HepG2 (cell line): ENCODE results near the gene IFT172. TPM values are rescaled to one million over a fixed set of nuclear protein-coding genes. Genes with fewer than 3 reads are reported as not detected.
A peak's percentile ranks its signal among the peaks of the same experiment; 100 is the strongest.

ENCODE experiments used
- ATAC-seq: fragments of 200-7000 bp; cut with Tn5 transposase; 3 replicates; pipeline ENCODE4 v1.9.1; 2020; ENCODE audit warnings: mild to moderate bottlenecking, moderate library complexity
- Bru-seq: library from RNA; stranded (reverse); fragments of 400-500 nt; gene quantifications from one replicate; lab custom pipeline; 2021; lab: Mats Ljungman, UMichigan
- BruChase-seq, 2 experiments: library from RNA; stranded (reverse); fragments of 400-500 nt; gene quantifications; one replicate each; lab custom pipeline; 2021; lab: Mats Ljungman, UMichigan
- BruUV-seq: library from RNA; stranded (reverse); fragments of 400-500 nt; replicated peaks from 2 replicates; lab custom pipeline; 2021; lab: Mats Ljungman, UMichigan
- CTCF ChIA-PET: fragments of 300-600 bp; formaldehyde crosslinking; extraction: SDS; loops from one replicate; lab custom pipeline; 2021; ENCODE audit warnings: low total read pairs, inconsistent platforms, low intra/inter-chr PET ratio; lab: Yijun Ruan, JAX
- POLR2A ChIA-PET: fragments of 350-600 bp; sonication (Branson Sonifier 250); formaldehyde crosslinking; loops from one replicate; lab custom pipeline; 2020; ENCODE audit warnings: antibody characterized with exemption, inconsistent platforms; lab: Yijun Ruan, JAX
- DNase-seq: peaks from one replicate; pipeline ENCODE4 v3.0.0-alpha.2; 2015; ENCODE audit warnings: low spot score
- FAIRE-seq: peaks from 3 replicates; lab custom pipeline; 2011; peaks lifted over from hg19 to GRCh38; lab: Jason Lieb, UNC
- H2AFZ ChIP-seq: one replicate; pipeline ENCODE4 v1.6.1; 2011; ENCODE audit warnings: low read length, inconsistent platforms
- H3K27ac ChIP-seq: fragments of 300-600 bp; 3 replicates; pipeline ENCODE4 v1.8.0; 2011; ENCODE audit warnings: mixed run types, mild to moderate bottlenecking, mixed read lengths, low read length, inconsistent platforms; ENCODE audit not compliant: insufficient read depth; ENCODE audit errors: extremely low read length
- H3K27me3 ChIP-seq, 2 experiments: fragments of 200-600 bp in 1 of 2; 2 replicates in 1 of 2; 3 replicates in 1 of 2; pipeline versions ENCODE4 v1.6.0 to v1.8.0; 2011; ENCODE audit warnings: low read length in 2 of 2, mild to moderate bottlenecking in 2 of 2, moderate library complexity in 2 of 2, inconsistent platforms in 1 of 2; ENCODE audit not compliant: insufficient read depth in 2 of 2, control insufficient read depth in 1 of 2
- H3K36me3 ChIP-seq, 2 experiments: fragments of 200-600 bp in 1 of 2; replicated peaks in 1 of 2; 2 replicates in 1 of 2; 3 replicates in 1 of 2; pipeline versions ENCODE4 v1.5.1 to v1.8.0; 2011; ENCODE audit warnings: low read length in 2 of 2, inconsistent platforms in 1 of 2; ENCODE audit not compliant: insufficient read depth in 2 of 2, control insufficient read depth in 1 of 2
- H3K4me1 ChIP-seq: 2 replicates; pipeline ENCODE4 v1.5.1; 2012; ENCODE audit warnings: low read length, inconsistent platforms; ENCODE audit not compliant: insufficient read depth
- H3K4me2 ChIP-seq: 2 replicates; pipeline ENCODE4 v1.6.0; 2011; ENCODE audit warnings: low read depth, low read length, inconsistent platforms
- H3K4me3 ChIP-seq, 3 experiments: fragments of 200-600 bp in 1 of 3; sonication (generic), shearing (Covaris generic) in 1 of 3; replicated peaks in 1 of 3; 2 replicates each; pipeline ENCODE4 v1.5.1; 2011 to 2016; ENCODE audit warnings: low read length in 3 of 3, inconsistent platforms in 2 of 3, low read depth in 2 of 3, mild to moderate bottlenecking in 2 of 3, control low read depth in 1 of 3, mixed read lengths in 1 of 3; ENCODE audit not compliant: insufficient read depth in 1 of 3
- H3K79me2 ChIP-seq: one replicate; pipeline ENCODE4 v1.6.1; 2011; ENCODE audit warnings: low read length, inconsistent platforms; ENCODE audit not compliant: insufficient read depth
- H3K9ac ChIP-seq: 2 replicates; pipeline ENCODE4 v1.6.0; 2011; ENCODE audit warnings: mild to moderate bottlenecking, low read depth, low read length, inconsistent platforms; ENCODE audit not compliant: insufficient read depth
- H3K9me3 ChIP-seq: 2 replicates; pipeline ENCODE4 v1.5.1; 2012; ENCODE audit warnings: mild to moderate bottlenecking, low read length
- H4K20me1 ChIP-seq: 2 replicates; pipeline ENCODE4 v1.6.0; 2011; ENCODE audit warnings: inconsistent platforms, mild to moderate bottlenecking, low read length, moderate library complexity; ENCODE audit not compliant: insufficient read depth
- CENPBD1 ChIP-seq: sonication (generic); formaldehyde crosslinking; IDR thresholded peaks from 2 replicates; pipeline ENCODE4 v1.8.0; 2022; ENCODE audit warnings: missing genetic modification reagents, low read depth, mild to moderate bottlenecking, borderline replicate concordance
- PHF8 ChIP-seq: sonication (generic); formaldehyde crosslinking; IDR thresholded peaks from 2 replicates; pipeline ENCODE4 v1.5.0; 2020; ENCODE audit warnings: missing genetic modification reagents
- SMARCE1 ChIP-seq: fragments of 450-650 bp; IDR thresholded peaks from 2 replicates; pipeline ENCODE4 v1.6.1; 2017; ENCODE audit warnings: borderline replicate concordance
- SPEN ChIP-seq: sonication (generic); formaldehyde crosslinking; IDR thresholded peaks from 2 replicates; pipeline ENCODE4 v1.5.1; 2020; ENCODE audit warnings: low read depth, mild to moderate bottlenecking, missing genetic modification reagents
- SRY ChIP-seq: sonication (generic); formaldehyde crosslinking; IDR thresholded peaks from 2 replicates; pipeline ENCODE4 v1.8.0; 2022; ENCODE audit warnings: mild to moderate bottlenecking, missing genetic modification reagents
- XRCC5 ChIP-seq: fragments of 200-400 bp; formaldehyde crosslinking; optimal IDR thresholded peaks from 2 replicates; pipeline ENCODE3; 2017; ENCODE audit warnings: mild to moderate bottlenecking, low read length
- YEATS2 ChIP-seq: sonication (generic); formaldehyde crosslinking; IDR thresholded peaks from 2 replicates; pipeline ENCODE4 v1.4.0; 2020; ENCODE audit warnings: missing genetic modification reagents, borderline replicate concordance
- ZNF224 ChIP-seq: sonication (generic); formaldehyde crosslinking; IDR thresholded peaks from 2 replicates; pipeline ENCODE4 v1.5.0; 2020; ENCODE audit warnings: mild to moderate bottlenecking, missing genetic modification reagents
- WGBS: methylation state at CpG from one replicate; pipeline ENCODE4 v1.1.6; 2017; ENCODE audit warnings: low lambda C conversion rate; 5-methylcytosine and 5-hydroxymethylcytosine counted together
- in situ Hi-C: cut with HindIII; loops from 2 replicates; pipeline ENCODE4 v1.10.0; 2017; ENCODE audit warnings: low pct_unique_long_range_greater_than_20kb; ENCODE audit not compliant: extremely low pct_ligation_motif_present
- intact Hi-C: fragments of 100-400 bp; cut with micrococcal nuclease; formaldehyde crosslinking; loops from one replicate; pipeline ENCODE4 v1.10.0; 2022; ENCODE audit not compliant: unreplicated experiment
- long read RNA-seq, 2 experiments: library from RNA in 1 of 2; library from polyadenylated mRNA in 1 of 2; stranded (forward) in 1 of 2; unstranded in 1 of 2; transcript quantifications; one replicate each; pipeline ENCODE4 v2.0.0, GENCODE V29; 2019 to 2022
- polyA minus RNA-seq, 3 experiments: library from RNA; depleted of rRNA, polyadenylated mRNA; stranded (reverse); fragments of >200 nt; gene quantifications; 2 replicates each; pipeline ENCODE4 v1.2.3, GENCODE V29; 2011; ENCODE audit warnings: low replicate concordance in 1 of 3
- polyA plus RNA-seq, 8 experiments: library from polyadenylated mRNA; depleted of rRNA in 3 of 8; stranded (reverse) in 7 of 8; unstranded in 1 of 8; fragments of >200 nt; fragmentation: Illumina TruSeq in 4 of 8; extraction: Trizol in 4 of 8; gene quantifications; 2 replicates each; pipeline versions ENCODE4 v1.2.1 to v1.2.3, GENCODE V29; 2011 to 2016; ENCODE audit warnings: low read depth in 4 of 8, missing spikeins in 1 of 8, mixed read lengths in 1 of 8; ENCODE audit not compliant: insufficient read depth in 1 of 8
- total RNA-seq, 5 experiments: library from RNA; depleted of rRNA; stranded (reverse); fragments of >200 nt; fragmentation: Illumina TruSeq; extraction: Trizol; gene quantifications; 2 replicates each; pipeline ENCODE4 v1.2.3, GENCODE V29; 2016; ENCODE audit warnings: low read depth in 1 of 5
- TF ChIP-seq, protein P1 (sequence below): sonication (generic); formaldehyde crosslinking; IDR thresholded peaks from 2 replicates; pipeline ENCODE4 v1.4.0; 2020; ENCODE audit warnings: missing genetic modification reagents, borderline replicate concordance

The IFT172 gene, protein sequence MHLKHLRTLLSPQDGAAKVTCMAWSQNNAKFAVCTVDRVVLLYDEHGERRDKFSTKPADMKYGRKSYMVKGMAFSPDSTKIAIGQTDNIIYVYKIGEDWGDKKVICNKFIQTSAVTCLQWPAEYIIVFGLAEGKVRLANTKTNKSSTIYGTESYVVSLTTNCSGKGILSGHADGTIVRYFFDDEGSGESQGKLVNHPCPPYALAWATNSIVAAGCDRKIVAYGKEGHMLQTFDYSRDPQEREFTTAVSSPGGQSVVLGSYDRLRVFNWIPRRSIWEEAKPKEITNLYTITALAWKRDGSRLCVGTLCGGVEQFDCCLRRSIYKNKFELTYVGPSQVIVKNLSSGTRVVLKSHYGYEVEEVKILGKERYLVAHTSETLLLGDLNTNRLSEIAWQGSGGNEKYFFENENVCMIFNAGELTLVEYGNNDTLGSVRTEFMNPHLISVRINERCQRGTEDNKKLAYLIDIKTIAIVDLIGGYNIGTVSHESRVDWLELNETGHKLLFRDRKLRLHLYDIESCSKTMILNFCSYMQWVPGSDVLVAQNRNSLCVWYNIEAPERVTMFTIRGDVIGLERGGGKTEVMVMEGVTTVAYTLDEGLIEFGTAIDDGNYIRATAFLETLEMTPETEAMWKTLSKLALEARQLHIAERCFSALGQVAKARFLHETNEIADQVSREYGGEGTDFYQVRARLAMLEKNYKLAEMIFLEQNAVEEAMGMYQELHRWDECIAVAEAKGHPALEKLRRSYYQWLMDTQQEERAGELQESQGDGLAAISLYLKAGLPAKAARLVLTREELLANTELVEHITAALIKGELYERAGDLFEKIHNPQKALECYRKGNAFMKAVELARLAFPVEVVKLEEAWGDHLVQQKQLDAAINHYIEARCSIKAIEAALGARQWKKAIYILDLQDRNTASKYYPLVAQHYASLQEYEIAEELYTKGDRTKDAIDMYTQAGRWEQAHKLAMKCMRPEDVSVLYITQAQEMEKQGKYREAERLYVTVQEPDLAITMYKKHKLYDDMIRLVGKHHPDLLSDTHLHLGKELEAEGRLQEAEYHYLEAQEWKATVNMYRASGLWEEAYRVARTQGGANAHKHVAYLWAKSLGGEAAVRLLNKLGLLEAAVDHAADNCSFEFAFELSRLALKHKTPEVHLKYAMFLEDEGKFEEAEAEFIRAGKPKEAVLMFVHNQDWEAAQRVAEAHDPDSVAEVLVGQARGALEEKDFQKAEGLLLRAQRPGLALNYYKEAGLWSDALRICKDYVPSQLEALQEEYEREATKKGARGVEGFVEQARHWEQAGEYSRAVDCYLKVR (N-terminal part only)
- 17.0 and 21.6 TPM in 2 replicates for total RNA-seq (2016; rRNA removed; fragmentation: Illumina TruSeq; extraction: Trizol)
- 5.1 and 5.9 TPM in 2 replicates for total RNA-seq (2016; cell fraction: cytosol; rRNA removed; fragmentation: Illumina TruSeq; extraction: Trizol; ENCODE audit: low read depth)
- 15.4 and 22.8 TPM in 2 replicates for total RNA-seq (2016; cell fraction: insoluble cytoplasmic fraction; rRNA removed; fragmentation: Illumina TruSeq; extraction: Trizol)
- total RNA-seq (2016; cell fraction: membrane; rRNA removed; fragmentation: Illumina TruSeq; extraction: Trizol) = 4.1 and 7.4 TPM in 2 replicates
- total RNA-seq (2016; cell fraction: nucleus; rRNA removed; fragmentation: Illumina TruSeq; extraction: Trizol) = 24.2 and 27.6 TPM in 2 replicates
- polyA plus RNA-seq (2011; rRNA removed) = 30.7 and 35.7 TPM in 2 replicates
- polyA plus RNA-seq (2011; cell fraction: cytosol; rRNA removed) = 11.2 and 12.0 TPM in 2 replicates
- polyA plus RNA-seq (2011; cell fraction: nucleus; rRNA removed) = 122 and 159 TPM in 2 replicates
- 21.4 and 26.2 TPM in 2 replicates for polyA plus RNA-seq (2012)
- polyA plus RNA-seq (2016; cell fraction: cytosol; fragmentation: Illumina TruSeq; extraction: Trizol; ENCODE audit: low read depth) = 0.88 and 1.3 TPM in 2 replicates
- 8.0 and 8.4 TPM in 2 replicates for polyA plus RNA-seq (2016; cell fraction: insoluble cytoplasmic fraction; fragmentation: Illumina TruSeq; extraction: Trizol; ENCODE audit: low read depth)
- polyA plus RNA-seq (2016; cell fraction: membrane; fragmentation: Illumina TruSeq; extraction: Trizol; ENCODE audit: low read depth) = 2.2 and 2.6 TPM in 2 replicates
- 41.9 and 42.9 TPM in 2 replicates for polyA plus RNA-seq (2016; cell fraction: nucleus; fragmentation: Illumina TruSeq; extraction: Trizol; ENCODE audit: insufficient read depth, low read depth)
- 30.2 and 40.9 TPM in 2 replicates for polyA minus RNA-seq (2011; rRNA and poly(A)+ RNA removed; ENCODE audit: low replicate concordance)
- polyA minus RNA-seq (2011; cell fraction: cytosol; rRNA and poly(A)+ RNA removed) = 8.0 and 9.8 TPM in 2 replicates
- 76.2 and 89.9 TPM in 2 replicates for polyA minus RNA-seq (2011; cell fraction: nucleus; rRNA and poly(A)+ RNA removed)
- Bru-seq, nascent RNA = percentile 52 among the genes with signal in this experiment
- BruChase-seq, experiment 1, labeled RNA remaining after a 6-hour chase = percentile 60 among the genes with signal in this experiment
- percentile 54 among the genes with signal in this experiment for BruChase-seq, experiment 2, labeled RNA remaining after a 2-hour chase
- long read RNA-seq, experiment 1, partial matches to known transcripts = 2 of 4 reads
- long read RNA-seq, experiment 1, other reads (novel, unspliced or antisense) = 2 of 4 reads
- long read RNA-seq, experiment 2, partial matches to known transcripts = 4 of 11 reads
- long read RNA-seq, experiment 2, other reads (novel, unspliced or antisense) = 7 of 11 reads

DNA sequence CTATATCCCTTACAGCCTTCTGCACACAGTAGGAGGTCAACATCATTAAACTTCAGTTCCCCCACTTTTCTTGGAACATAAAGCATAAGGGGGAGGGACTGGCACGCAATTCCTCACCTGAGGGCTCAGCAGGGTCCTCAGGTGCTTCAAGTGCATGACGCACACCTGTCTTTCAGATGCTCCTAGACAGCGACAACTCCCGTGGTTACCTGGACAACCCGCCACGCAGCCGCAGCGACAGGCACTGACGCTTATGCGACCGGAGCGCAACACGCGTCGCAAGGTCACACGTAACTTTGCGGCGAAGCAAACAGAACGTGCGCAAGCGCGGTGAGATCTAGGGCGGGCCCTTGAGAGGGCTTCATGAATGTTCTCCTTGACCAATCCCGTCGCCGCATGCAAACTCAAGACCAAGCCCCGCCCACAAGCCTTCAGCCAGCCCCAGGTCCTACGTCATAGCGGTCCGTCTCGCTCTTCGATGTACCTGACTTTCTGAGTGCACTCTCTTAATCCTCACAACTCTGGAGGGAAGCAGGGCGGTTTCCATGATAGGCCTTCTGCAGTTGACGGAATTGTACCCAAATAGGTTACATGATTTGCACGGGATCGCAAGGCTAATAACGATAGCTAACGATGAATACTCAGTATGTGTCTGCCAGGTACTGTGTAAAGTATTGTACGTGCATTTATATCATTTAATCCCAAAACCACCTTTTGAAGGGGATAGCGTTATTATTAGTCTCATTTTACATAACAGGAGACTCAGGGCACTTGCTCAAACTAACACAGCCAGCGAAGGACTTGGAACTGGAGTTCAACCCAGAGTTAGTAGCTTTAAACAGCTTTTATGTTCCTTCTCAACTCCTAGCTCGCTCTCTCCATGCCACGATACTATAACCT, at the start of gene IFT172:
Gene IFT172, minus strand, starts transcription at position 246 of the 900 bp plus-strand sequence. Its CDS starts 90 bp downstream, at position 156.
- DNase-seq = peak; percentile 100
- intact Hi-C loops (loop anchor here (1.0 to 2.0 kb wide), 2 partner anchors 60 to 81 kb away; partner anchors contain the start of gene PPM1G), in situ Hi-C loops (no loop called here)
- POLR2A ChIA-PET = interaction anchor here (0.9 to 1.1 kb wide), 2 partner anchors 62 to 80 kb away, joined by 3 to 4 read pairs; partner anchors contain the start of genes NRBP1 and PPM1G
- Histone ChIP-seq H3K27me3 (no peaks in the 10 kb centered on the region; a peak in 1 of 5 replicates), H3K4me1 (peaks cover 41% of the 10 kb centered on the region), H4K20me1 (no peaks in the 10 kb centered on the region), H3K36me3 (peaks cover 0 to 4% of the 10 kb centered on the region in 2 experiments; a peak in 2 of 5 replicates), H3K9ac (peak within 1 kb of the TSS; percentile 73), H3K4me2 (peak within 1 kb of the TSS; percentile 100), H2AFZ (peak within 1 kb of the TSS; percentile 81), H3K4me3 (peak within 1 kb of the TSS; percentile 69 to 79 (median 78)), H3K79me2 (no peaks in the 10 kb centered on the region), H3K27ac (peak within 1 kb of the TSS; percentile 54), H3K9me3 (no peaks in the 10 kb centered on the region)
- CTCF ChIA-PET = no interaction called here
- 17% methylated on average over 40 of the region's 43 CpGs for WGBS
- BruUV-seq = TSS peak; percentile 97
- peak; percentile 99 for FAIRE-seq
- peak; percentile 91 for ATAC-seq
- TF ChIP-seq, protein P1, sequence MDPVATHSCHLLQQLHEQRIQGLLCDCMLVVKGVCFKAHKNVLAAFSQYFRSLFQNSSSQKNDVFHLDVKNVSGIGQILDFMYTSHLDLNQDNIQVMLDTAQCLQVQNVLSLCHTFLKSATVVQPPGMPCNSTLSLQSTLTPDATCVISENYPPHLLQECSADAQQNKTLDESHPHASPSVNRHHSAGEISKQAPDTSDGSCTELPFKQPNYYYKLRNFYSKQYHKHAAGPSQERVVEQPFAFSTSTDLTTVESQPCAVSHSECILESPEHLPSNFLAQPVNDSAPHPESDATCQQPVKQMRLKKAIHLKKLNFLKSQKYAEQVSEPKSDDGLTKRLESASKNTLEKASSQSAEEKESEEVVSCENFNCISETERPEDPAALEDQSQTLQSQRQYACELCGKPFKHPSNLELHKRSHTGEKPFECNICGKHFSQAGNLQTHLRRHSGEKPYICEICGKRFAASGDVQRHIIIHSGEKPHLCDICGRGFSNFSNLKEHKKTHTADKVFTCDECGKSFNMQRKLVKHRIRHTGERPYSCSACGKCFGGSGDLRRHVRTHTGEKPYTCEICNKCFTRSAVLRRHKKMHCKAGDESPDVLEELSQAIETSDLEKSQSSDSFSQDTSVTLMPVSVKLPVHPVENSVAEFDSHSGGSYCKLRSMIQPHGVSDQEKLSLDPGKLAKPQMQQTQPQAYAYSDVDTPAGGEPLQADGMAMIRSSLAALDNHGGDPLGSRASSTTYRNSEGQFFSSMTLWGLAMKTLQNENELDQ (CRISPR knock-in tag) = peak; percentile 68; the same call in 1 of the 2 replicates
- peak; percentile 85 for TF ChIP-seq XRCC5
- peak; percentile 66 for TF ChIP-seq PHF8 (CRISPR knock-in tag)
- peak; percentile 33; the same call in 1 of the 2 replicates for TF ChIP-seq SRY (CRISPR knock-in tag)
- TF ChIP-seq ZNF224 (CRISPR knock-in tag) = peak; percentile 74
- peak; percentile 64 for TF ChIP-seq SPEN (CRISPR knock-in tag)
- TF ChIP-seq SMARCE1 = no peak
- TF ChIP-seq YEATS2 (CRISPR knock-in tag) = peak; percentile 96
- no peak for TF ChIP-seq CENPBD1
